HL-60 (cell line): Measurements from ENCODE around the gene ALAD.

Experiments
- CTCF ChIP-seq: IDR thresholded peaks from one replicate; pipeline ENCODE4 v1.5.1; 2011; ENCODE audit warnings: low read length, control low read depth, inconsistent platforms; ENCODE audit not compliant: insufficient read depth
- GABPA ChIP-seq: IDR thresholded peaks from 2 replicates; pipeline ENCODE4 v1.6.1; 2012; ENCODE audit warnings: low read depth
- POLR2AphosphoS5 ChIP-seq: IDR thresholded peaks from 2 replicates; pipeline ENCODE4 v1.6.1; 2012; ENCODE audit warnings: low read depth
- REST ChIP-seq: IDR thresholded peaks from 2 replicates; pipeline ENCODE4 v1.6.1; 2012; ENCODE audit warnings: low read depth; ENCODE audit not compliant: insufficient replicate concordance
- SPI1 ChIP-seq: IDR thresholded peaks from 2 replicates; pipeline ENCODE4 v1.6.1; 2012; ENCODE audit warnings: low read depth, mild to moderate bottlenecking, borderline replicate concordance

GRCh38 chr9:113395000-113395861 is 5.9 kb downstream of the ALAD start:
- TF ChIP-seq POLR2AphosphoS5 (no peak), CTCF (no peak), GABPA (no peak), SPI1 (no peak), REST (no peak)
